Neuronal stem cell (in vitro differentiated cells): ENCODE measurements around the gene CDC42BPG.

Experiments
- DNase-seq: peaks from one replicate; pipeline ENCODE4 v3.0.0-alpha.2; 2013; ENCODE audit warnings: low spot score
- H2AFZ ChIP-seq: one replicate; pipeline ENCODE4 v1.6.1; 2013; ENCODE audit warnings: mild to moderate bottlenecking, low read length, inconsistent platforms
- H2AK5ac ChIP-seq: 2 replicates; pipeline ENCODE4 v1.6.1; 2013; ENCODE audit warnings: low read depth, mild to moderate bottlenecking, inconsistent platforms, low read length, moderate library complexity, mixed read lengths
- H2BK120ac ChIP-seq: 2 replicates; pipeline ENCODE4 v1.6.1; 2013; ENCODE audit warnings: low read depth, mild to moderate bottlenecking, inconsistent platforms, low read length, moderate library complexity, mixed read lengths
- H2BK12ac ChIP-seq: one replicate; pipeline ENCODE4 v1.6.1; 2013; ENCODE audit warnings: low read length, inconsistent platforms
- H2BK15ac ChIP-seq: 2 replicates; pipeline ENCODE4 v1.6.1; 2013; ENCODE audit warnings: mild to moderate bottlenecking, low read length, inconsistent platforms, mixed read lengths
- H2BK5ac ChIP-seq: one replicate; pipeline ENCODE4 v1.6.1; 2013; ENCODE audit warnings: inconsistent platforms, mild to moderate bottlenecking, low read length, moderate library complexity
- H3K14ac ChIP-seq: one replicate; pipeline ENCODE4 v1.6.1; 2013; ENCODE audit warnings: low read length, inconsistent platforms
- H3K18ac ChIP-seq: 2 replicates; pipeline ENCODE4 v1.6.1; 2013; ENCODE audit warnings: low read length, inconsistent platforms
- H3K23ac ChIP-seq: 2 replicates; pipeline ENCODE4 v1.6.1; 2013; ENCODE audit warnings: low read depth, mild to moderate bottlenecking, mixed read lengths, low read length, inconsistent platforms; ENCODE audit not compliant: poor library complexity
- H3K27ac ChIP-seq: replicated peaks from 3 replicates; pipeline ENCODE4 v1.5.1; 2013; ENCODE audit warnings: low read length, inconsistent platforms
- H3K27me3 ChIP-seq, 3 experiments: 2 replicates each; pipeline ENCODE4 v1.6.1; 2013; ENCODE audit warnings: low read length in 3 of 3, mild to moderate bottlenecking in 2 of 3, inconsistent platforms in 1 of 3, low read depth in 1 of 3, mixed read lengths in 1 of 3, moderate library complexity in 1 of 3; ENCODE audit not compliant: control insufficient read depth in 3 of 3, insufficient read depth in 3 of 3
- H3K36me3 ChIP-seq, 2 donors: replicated peaks in 1 of 2; 2 replicates each; pipeline ENCODE4 v1.6.1; 2013; ENCODE audit warnings: low read length in 2 of 2; ENCODE audit not compliant: control insufficient read depth in 2 of 2, insufficient read depth in 2 of 2
- H3K4ac ChIP-seq: 2 replicates; pipeline ENCODE4 v1.6.1; 2013; ENCODE audit warnings: inconsistent platforms, mild to moderate bottlenecking, low read length, moderate library complexity
- H3K4me1 ChIP-seq, 2 donors: 1 replicate in 1 of 2; 2 replicates in 1 of 2; pipeline ENCODE4 v1.6.1; 2013; ENCODE audit warnings: low read length in 2 of 2, low read depth in 1 of 2; ENCODE audit not compliant: control insufficient read depth in 2 of 2, insufficient read depth in 1 of 2
- H3K4me2 ChIP-seq: one replicate; pipeline ENCODE4 v1.6.1; 2013; ENCODE audit warnings: mild to moderate bottlenecking, low read length, inconsistent platforms; ENCODE audit not compliant: insufficient read depth, poor library complexity, severe bottlenecking
- H3K4me3 ChIP-seq, 2 donors: 2 replicates each; pipeline ENCODE4 v1.5.1; 2013; ENCODE audit warnings: low read length in 2 of 2, mild to moderate bottlenecking in 2 of 2, inconsistent platforms in 1 of 2, moderate library complexity in 1 of 2
- H3K79me1 ChIP-seq: one replicate; pipeline ENCODE4 v1.6.1; 2013; ENCODE audit warnings: low read depth, mild to moderate bottlenecking, inconsistent platforms, low read length, moderate library complexity
- H3K9ac ChIP-seq: one replicate; pipeline ENCODE4 v1.6.1; 2013; ENCODE audit warnings: mild to moderate bottlenecking, low read depth, low read length, inconsistent platforms; ENCODE audit not compliant: poor library complexity
- H3K9me3 ChIP-seq, 2 donors: replicated peaks in 1 of 2; 2 replicates each; pipeline versions ENCODE3 to v1.6.1; 2013; ENCODE audit warnings: low read length in 2 of 2, mild to moderate bottlenecking in 2 of 2, inconsistent platforms in 1 of 2, low read depth in 1 of 2, mixed read lengths in 1 of 2, moderate library complexity in 1 of 2; ENCODE audit not compliant: control insufficient read depth in 2 of 2, insufficient read depth in 1 of 2
- H4K8ac ChIP-seq: one replicate; pipeline ENCODE4 v1.6.1; 2013; ENCODE audit warnings: low read depth, mild to moderate bottlenecking, inconsistent platforms, low read length, moderate library complexity
- H4K91ac ChIP-seq: one replicate; pipeline ENCODE4 v1.6.1; 2013; ENCODE audit warnings: low read length, low read depth, mild to moderate bottlenecking, inconsistent platforms; ENCODE audit not compliant: poor library complexity
- WGBS, 2 donors: extraction: QIAGEN DNeasy Blood & Tissue Kit; methylation state at CpG; one replicate each; pipeline ENCODE4 v1.1.7; 2013; ENCODE audit warnings: missing lambda C conversion rate in 2 of 2, mixed read lengths in 1 of 2; ENCODE audit not compliant: insufficient read length in 2 of 2, insufficient replicate concordance in 1 of 2; ENCODE audit errors: extremely low coverage in 2 of 2; 5-methylcytosine and 5-hydroxymethylcytosine counted together

The CDC42BPG gene

GRCh38 chr11:64861227-64861975, 16.9 kb upstream of the CDC42BPG start:
- Histone ChIP-seq H2BK5ac (no peak overlapping the region), H2BK15ac (no peak overlapping the region), H3K27me3 (no peaks in the 10 kb centered on the region), H3K4ac (no peak overlapping the region), H3K79me1 (peaks cover 19% of the 10 kb centered on the region), H3K9ac (no peak overlapping the region), H4K91ac (no peak overlapping the region), H2BK120ac (no peak overlapping the region), H2AFZ (no peak overlapping the region), H2BK12ac (peak overlapping the region; percentile 30), H3K4me2 (no peak overlapping the region), H3K9me3 (no peaks in the 10 kb centered on the region), H3K4me1 (peaks cover 29 to 32% of the 10 kb centered on the region in 2 donors), H3K18ac (peak overlapping the region; percentile 27), H3K23ac (peak overlapping the region; percentile 44), H3K14ac (no peak overlapping the region), H3K4me3 (no peak overlapping the region), H3K36me3 (peaks cover 13 to 23% of the 10 kb centered on the region in 2 donors), H2AK5ac (no peak overlapping the region), H3K27ac (no peak overlapping the region), H4K8ac (no peak overlapping the region)
- WGBS, 2 donors: no CpG with 5 or more reads among the region's 6 CpGs
- DNase-seq: no peak

GRCh38 chr11:64859542-64860414, 15.3 kb upstream of the CDC42BPG start:
- Histone ChIP-seq H2BK15ac (no peak overlapping the region), H3K18ac (peak overlapping the region; percentile 24), H2BK12ac (no peak overlapping the region), H3K27me3 (no peaks in the 10 kb centered on the region), H2BK120ac (no peak overlapping the region), H3K79me1 (peaks cover 16% of the 10 kb centered on the region), H2BK5ac (no peak overlapping the region), H3K14ac (no peak overlapping the region), H4K91ac (no peak overlapping the region), H3K4me2 (no peak overlapping the region), H3K9me3 (no peaks in the 10 kb centered on the region), H4K8ac (peak overlapping the region; percentile 21), H3K23ac (no peak overlapping the region), H3K36me3 (peaks cover 16 to 34% of the 10 kb centered on the region in 2 donors), H3K9ac (no peak overlapping the region), H3K4ac (no peak overlapping the region), H2AFZ (no peak overlapping the region), H3K4me1 (peaks cover 24 to 28% of the 10 kb centered on the region in 2 donors), H2AK5ac (no peak overlapping the region), H3K27ac (no peak overlapping the region), H3K4me3 (no peak overlapping the region)
- no peak for DNase-seq
- no CpG with 5 or more reads among the region's 33 CpGs for WGBS, 2 donors

- H3K9me3 ChIP-seq: no peaks in the 10 kb centered on the region
- no peak overlapping the region for H2BK5ac ChIP-seq
- WGBS, 2 donors: no CpG with 5 or more reads among the region's 19 CpGs
- H3K14ac ChIP-seq: no peak overlapping the region
- no peak overlapping the region for H3K27ac ChIP-seq
- no peak overlapping the region for H2BK12ac ChIP-seq
- H3K79me1 ChIP-seq: peaks cover 9% of the 10 kb centered on the region
- no peak overlapping the region for H3K4me3 ChIP-seq
- no peak overlapping the region for H2AFZ ChIP-seq
- peaks cover 14 to 17% of the 10 kb centered on the region in 2 donors for H3K4me1 ChIP-seq
- no peak for DNase-seq
- H2AK5ac ChIP-seq: no peak overlapping the region
- peaks cover 19 to 42% of the 10 kb centered on the region in 2 donors for H3K36me3 ChIP-seq
- no peak overlapping the region for H3K4me2 ChIP-seq
- H4K8ac ChIP-seq: no peak overlapping the region
- H3K27me3 ChIP-seq: no peaks in the 10 kb centered on the region
- H3K9ac ChIP-seq: peak overlapping the region; percentile 27
- no peak overlapping the region for H3K18ac ChIP-seq
- H2BK15ac ChIP-seq: no peak overlapping the region
- H4K91ac ChIP-seq: no peak overlapping the region
- no peak overlapping the region for H3K4ac ChIP-seq
- H3K23ac ChIP-seq: no peak overlapping the region
- no peak overlapping the region for H2BK120ac ChIP-seq
Measured at GRCh38 chr11:64858467-64859263, 14.2 kb upstream of the CDC42BPG start.
